Osteocyte (in vitro differentiated cells): ENCODE results near the gene CX3CR1. TPM values are rescaled to one million over a fixed set of nuclear protein-coding genes. Genes with fewer than 3 reads are reported as not detected.

Experiments used
- DNase-seq: peaks from one replicate; pipeline ENCODE4 v3.0.0; 2021; ENCODE audit warnings: mixed read lengths; ENCODE audit not compliant: unreplicated experiment; ENCODE audit errors: extremely low spot score
- H3K27ac Mint-ChIP-seq: one replicate; pipeline ENCODE4 v1.8.0; 2021; ENCODE audit warnings: mild to moderate bottlenecking, mixed read lengths; ENCODE audit not compliant: unreplicated experiment
- H3K27me3 Mint-ChIP-seq: one replicate; pipeline ENCODE4 v1.8.0; 2021; ENCODE audit warnings: mixed read lengths; ENCODE audit not compliant: unreplicated experiment
- H3K36me3 Mint-ChIP-seq: one replicate; pipeline ENCODE4 v1.8.0; 2021; ENCODE audit warnings: mixed read lengths; ENCODE audit not compliant: unreplicated experiment
- H3K4me1 Mint-ChIP-seq: one replicate; pipeline ENCODE4 v1.8.0; 2021; ENCODE audit warnings: mixed read lengths; ENCODE audit not compliant: unreplicated experiment
- H3K4me3 Mint-ChIP-seq: one replicate; pipeline ENCODE4 v1.8.0; 2021; ENCODE audit warnings: mild to moderate bottlenecking, moderate library complexity, mixed read lengths; ENCODE audit not compliant: unreplicated experiment
- H3K9me3 Mint-ChIP-seq: one replicate; pipeline ENCODE4 v1.8.0; 2021; ENCODE audit warnings: mixed read lengths; ENCODE audit not compliant: unreplicated experiment
- CTCF ChIP-seq: fragments of 200-600 bp; sonication (generic); IDR thresholded peaks from 2 replicates; pipeline ENCODE4 v1.5.0; 2021; ENCODE audit warnings: antibody characterized with exemption, mild to moderate bottlenecking, moderate library complexity
- total RNA-seq: library from RNA; stranded (reverse); gene quantifications from 2 replicates; pipeline ENCODE4 v1.2.1, GENCODE V29; 2021

CX3CR1 gene
- total RNA-seq, 1 donor from 2014 or later, result not detected

- Mint-ChIP-seq H3K27ac (no peak overlapping the region), H3K9me3 (no peaks in the 10 kb centered on the region), H3K27me3 (peaks cover 41% of the 10 kb centered on the region), H3K36me3 (no peaks in the 10 kb centered on the region), H3K4me1 (no peaks in the 10 kb centered on the region), H3K4me3 (no peak overlapping the region)
- DNase-seq, result no peak
- no peak for TF ChIP-seq CTCF
These were observed 56.9 kb downstream of the CX3CR1 start for GRCh38 chr3:39222939-39223338.

DNA sequence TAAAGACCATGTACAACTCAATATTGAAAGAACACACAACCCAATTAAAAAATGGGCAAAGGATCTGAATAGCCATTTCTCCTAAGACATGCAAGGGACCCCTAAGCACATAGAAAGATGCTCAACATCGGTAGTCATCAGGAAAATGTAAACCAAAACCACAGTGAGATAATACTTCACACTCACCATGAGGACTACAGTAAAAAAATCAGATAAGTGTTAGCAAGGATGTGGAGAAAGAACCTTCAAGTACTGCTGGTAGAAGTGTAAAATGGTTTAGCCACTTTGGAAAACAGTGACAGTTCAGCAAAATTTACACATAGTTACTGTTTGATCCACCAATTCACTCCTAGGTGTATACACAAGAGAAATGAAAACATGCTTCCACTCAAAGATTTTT, 57.4 kb downstream of the CX3CR1 start:
- TF ChIP-seq CTCF, result no peak
- Mint-ChIP-seq H3K36me3 (no peaks in the 10 kb centered on the region), H3K4me1 (no peaks in the 10 kb centered on the region), H3K4me3 (no peak overlapping the region), H3K9me3 (no peaks in the 10 kb centered on the region), H3K27me3 (peaks cover 41% of the 10 kb centered on the region), H3K27ac (no peak overlapping the region)
- no peak for DNase-seq

- DNase-seq, result no peak
- TF ChIP-seq CTCF, result no peak
- no peaks in the 10 kb centered on the region for H3K9me3 Mint-ChIP-seq
- H3K4me1 Mint-ChIP-seq, result no peaks in the 10 kb centered on the region
- no peak overlapping the region for H3K27ac Mint-ChIP-seq
- no peak overlapping the region for H3K4me3 Mint-ChIP-seq
- no peaks in the 10 kb centered on the region for H3K36me3 Mint-ChIP-seq
- H3K27me3 Mint-ChIP-seq, result peaks cover 52% of the 10 kb centered on the region
These were observed 58.7 kb downstream of the CX3CR1 start for GRCh38 chr3:39221141-39221530.

DNA sequence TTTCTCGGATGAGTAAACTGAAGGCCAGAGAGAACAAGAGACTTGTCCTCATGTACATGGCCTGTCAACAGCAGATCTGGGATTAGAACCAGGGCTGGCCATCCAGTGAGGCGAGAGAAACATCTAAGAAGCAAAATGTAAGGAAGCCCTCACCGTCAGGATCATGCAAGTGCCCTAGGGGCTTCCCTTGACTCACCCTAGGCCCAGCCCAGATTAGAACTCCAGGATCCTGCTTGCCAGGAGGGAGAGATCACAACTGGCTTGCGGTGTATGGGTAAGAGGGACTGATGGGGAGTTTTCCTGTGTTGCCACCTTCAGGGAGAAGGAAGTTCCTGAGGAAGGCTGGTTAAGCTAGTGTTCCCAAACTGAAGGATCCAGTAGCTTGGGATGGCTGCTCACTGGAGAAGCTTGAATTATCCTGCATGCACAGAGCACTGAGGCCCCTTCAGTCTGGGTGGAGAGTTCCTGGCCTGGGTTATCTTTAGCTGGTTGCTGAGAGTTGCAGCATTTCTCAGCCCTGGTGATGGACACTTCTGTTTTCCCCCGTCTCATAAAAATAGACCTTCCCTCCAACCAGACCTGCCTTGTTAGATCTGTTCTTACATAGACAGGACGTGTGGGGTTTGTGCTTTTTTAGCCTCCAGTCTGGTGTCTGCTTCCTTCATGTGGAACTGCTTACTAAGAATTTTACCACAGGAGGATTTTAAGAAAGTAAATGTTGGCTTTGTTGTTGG, 59.3 kb downstream of the CX3CR1 start:
- no peak for TF ChIP-seq CTCF

GRCh38 chr3:39219702-39220101, 60.1 kb downstream of the CX3CR1 start:
- peaks cover 43% of the 10 kb centered on the region for H3K27me3 Mint-ChIP-seq
- no peak overlapping the region for H3K27ac Mint-ChIP-seq
- no peaks in the 10 kb centered on the region for H3K4me1 Mint-ChIP-seq
- no peak for TF ChIP-seq CTCF
- H3K9me3 Mint-ChIP-seq, result no peaks in the 10 kb centered on the region
- H3K4me3 Mint-ChIP-seq, result no peak overlapping the region
- no peak for DNase-seq
- H3K36me3 Mint-ChIP-seq, result no peaks in the 10 kb centered on the region

More for the DNA sequence above, 59.3 kb downstream of the CX3CR1 start:
- peaks cover 47% of the 10 kb centered on the region for H3K27me3 Mint-ChIP-seq
- H3K27ac Mint-ChIP-seq, result no peak overlapping the region
- H3K36me3 Mint-ChIP-seq, result no peaks in the 10 kb centered on the region
- H3K4me1 Mint-ChIP-seq, result no peaks in the 10 kb centered on the region
- H3K4me3 Mint-ChIP-seq, result no peak overlapping the region
- H3K9me3 Mint-ChIP-seq, result no peaks in the 10 kb centered on the region
- DNase-seq, result no peak
